GM23338 (cell line): ENCODE data around the gene VWA3B.

Source experiments
- CREB1 ChIP-seq: fragments of 250-450 bp; sonication (Bioruptor Pico); IDR thresholded peaks from 2 replicates; pipeline ENCODE4 v1.5.0; 2020; ENCODE audit warnings: low read depth, mild to moderate bottlenecking, moderate library complexity
- EZH2 ChIP-seq: fragments of 200-600 bp; sonication (generic); IDR thresholded peaks from one replicate; pipeline ENCODE4 v1.8.0; 2017; ENCODE audit warnings: antibody characterized with exemption, mild to moderate bottlenecking, low read depth; ENCODE audit not compliant: unreplicated experiment
- EZH2phosphoT487 ChIP-seq: fragments of 200-600 bp; sonication (generic); IDR thresholded peaks from one replicate; pipeline ENCODE4 v1.8.1; 2018; ENCODE audit warnings: antibody characterized with exemption; ENCODE audit not compliant: unreplicated experiment
- NANOG ChIP-seq: IDR thresholded peaks from 2 replicates; pipeline ENCODE4 v1.6.1; 2016; ENCODE audit warnings: antibody characterized with exemption, borderline replicate concordance
- POLR2AphosphoS5 ChIP-seq: IDR thresholded peaks from 2 replicates; pipeline ENCODE4 v1.6.1; 2016; ENCODE audit warnings: antibody characterized with exemption, low read depth
- TF ChIP-seq, protein P1 (sequence below), 2 experiments: fragments of 200-600 bp in 1 of 2; sonication (generic) in 1 of 2; conservative IDR thresholded peaks; 2 replicates each; pipeline versions ENCODE4 v1.5.1 to v1.6.1; 2016 to 2017; ENCODE audit warnings: antibody characterized with exemption in 2 of 2, low read depth in 2 of 2, mild to moderate bottlenecking in 2 of 2, moderate library complexity in 1 of 2
- TF ChIP-seq, protein P2 (sequence below): IDR thresholded peaks from one replicate; pipeline ENCODE4 v1.6.1; 2018; ENCODE audit warnings: antibody characterized with exemption; ENCODE audit not compliant: unreplicated experiment

DNA sequence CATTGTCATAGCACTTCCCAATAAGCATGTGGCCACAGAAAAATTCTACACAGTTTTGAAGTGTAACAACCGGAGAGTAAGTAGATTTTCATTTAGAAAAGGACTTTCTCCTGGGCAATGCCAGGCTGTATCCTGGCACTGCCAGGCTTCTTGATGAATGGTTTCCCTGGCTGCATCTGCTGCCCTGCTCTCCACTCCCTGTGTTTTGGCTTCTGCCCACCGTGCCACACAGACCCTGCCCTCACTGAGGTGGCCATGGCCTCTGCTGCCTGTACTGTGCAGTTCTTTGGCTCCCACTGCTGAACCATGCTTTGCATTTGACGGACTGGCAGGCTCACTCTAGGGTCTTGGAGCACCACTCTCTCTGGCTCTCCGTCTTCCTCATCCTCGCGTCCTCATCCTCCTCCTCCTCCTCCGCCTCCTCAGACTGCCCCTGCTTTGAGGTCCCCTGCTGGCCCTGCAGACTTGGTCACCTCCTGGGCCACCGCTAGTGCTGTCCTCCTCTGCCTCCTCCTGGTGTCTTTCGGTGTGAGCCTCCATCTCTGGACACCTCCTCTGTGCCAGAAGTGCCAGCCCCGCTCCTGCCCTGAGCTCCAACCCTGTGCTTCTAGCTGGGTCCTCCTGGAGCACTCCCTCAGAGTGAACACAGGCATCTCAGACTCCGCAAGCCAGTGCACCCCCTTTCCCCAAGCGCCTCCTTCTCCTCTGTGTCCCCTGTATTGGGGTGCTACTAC lies 213.3 kb downstream of the VWA3B start:
- TF ChIP-seq, protein P1, sequence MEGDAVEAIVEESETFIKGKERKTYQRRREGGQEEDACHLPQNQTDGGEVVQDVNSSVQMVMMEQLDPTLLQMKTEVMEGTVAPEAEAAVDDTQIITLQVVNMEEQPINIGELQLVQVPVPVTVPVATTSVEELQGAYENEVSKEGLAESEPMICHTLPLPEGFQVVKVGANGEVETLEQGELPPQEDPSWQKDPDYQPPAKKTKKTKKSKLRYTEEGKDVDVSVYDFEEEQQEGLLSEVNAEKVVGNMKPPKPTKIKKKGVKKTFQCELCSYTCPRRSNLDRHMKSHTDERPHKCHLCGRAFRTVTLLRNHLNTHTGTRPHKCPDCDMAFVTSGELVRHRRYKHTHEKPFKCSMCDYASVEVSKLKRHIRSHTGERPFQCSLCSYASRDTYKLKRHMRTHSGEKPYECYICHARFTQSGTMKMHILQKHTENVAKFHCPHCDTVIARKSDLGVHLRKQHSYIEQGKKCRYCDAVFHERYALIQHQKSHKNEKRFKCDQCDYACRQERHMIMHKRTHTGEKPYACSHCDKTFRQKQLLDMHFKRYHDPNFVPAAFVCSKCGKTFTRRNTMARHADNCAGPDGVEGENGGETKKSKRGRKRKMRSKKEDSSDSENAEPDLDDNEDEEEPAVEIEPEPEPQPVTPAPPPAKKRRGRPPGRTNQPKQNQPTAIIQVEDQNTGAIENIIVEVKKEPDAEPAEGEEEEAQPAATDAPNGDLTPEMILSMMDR (conservative IDR thresholded peaks at IDR 0.05; ENCODE audit: low read depth in 2 of 2): no peak
- TF ChIP-seq CREB1 (no peak), NANOG (no peak), EZH2 (no peak), POLR2AphosphoS5 (no peak), EZH2phosphoT487 (no peak)
- TF ChIP-seq, protein P2, sequence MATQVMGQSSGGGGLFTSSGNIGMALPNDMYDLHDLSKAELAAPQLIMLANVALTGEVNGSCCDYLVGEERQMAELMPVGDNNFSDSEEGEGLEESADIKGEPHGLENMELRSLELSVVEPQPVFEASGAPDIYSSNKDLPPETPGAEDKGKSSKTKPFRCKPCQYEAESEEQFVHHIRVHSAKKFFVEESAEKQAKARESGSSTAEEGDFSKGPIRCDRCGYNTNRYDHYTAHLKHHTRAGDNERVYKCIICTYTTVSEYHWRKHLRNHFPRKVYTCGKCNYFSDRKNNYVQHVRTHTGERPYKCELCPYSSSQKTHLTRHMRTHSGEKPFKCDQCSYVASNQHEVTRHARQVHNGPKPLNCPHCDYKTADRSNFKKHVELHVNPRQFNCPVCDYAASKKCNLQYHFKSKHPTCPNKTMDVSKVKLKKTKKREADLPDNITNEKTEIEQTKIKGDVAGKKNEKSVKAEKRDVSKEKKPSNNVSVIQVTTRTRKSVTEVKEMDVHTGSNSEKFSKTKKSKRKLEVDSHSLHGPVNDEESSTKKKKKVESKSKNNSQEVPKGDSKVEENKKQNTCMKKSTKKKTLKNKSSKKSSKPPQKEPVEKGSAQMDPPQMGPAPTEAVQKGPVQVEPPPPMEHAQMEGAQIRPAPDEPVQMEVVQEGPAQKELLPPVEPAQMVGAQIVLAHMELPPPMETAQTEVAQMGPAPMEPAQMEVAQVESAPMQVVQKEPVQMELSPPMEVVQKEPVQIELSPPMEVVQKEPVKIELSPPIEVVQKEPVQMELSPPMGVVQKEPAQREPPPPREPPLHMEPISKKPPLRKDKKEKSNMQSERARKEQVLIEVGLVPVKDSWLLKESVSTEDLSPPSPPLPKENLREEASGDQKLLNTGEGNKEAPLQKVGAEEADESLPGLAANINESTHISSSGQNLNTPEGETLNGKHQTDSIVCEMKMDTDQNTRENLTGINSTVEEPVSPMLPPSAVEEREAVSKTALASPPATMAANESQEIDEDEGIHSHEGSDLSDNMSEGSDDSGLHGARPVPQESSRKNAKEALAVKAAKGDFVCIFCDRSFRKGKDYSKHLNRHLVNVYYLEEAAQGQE: no peak
